GOT3 (cell line): ENCODE measurements around the gene ARMC12.
"Not testable (repeated sequence)": the region's sequence is repeated elsewhere in the genome, so short reads cannot be mapped to it uniquely, and the experiment has no call there.

ENCODE experiments used
- DNase-seq: peaks from one replicate; lab custom pipeline; 2025; ENCODE audit warnings: mixed read lengths; lab: John Stamatoyannopoulos, UW

The ARMC12 gene, protein sequence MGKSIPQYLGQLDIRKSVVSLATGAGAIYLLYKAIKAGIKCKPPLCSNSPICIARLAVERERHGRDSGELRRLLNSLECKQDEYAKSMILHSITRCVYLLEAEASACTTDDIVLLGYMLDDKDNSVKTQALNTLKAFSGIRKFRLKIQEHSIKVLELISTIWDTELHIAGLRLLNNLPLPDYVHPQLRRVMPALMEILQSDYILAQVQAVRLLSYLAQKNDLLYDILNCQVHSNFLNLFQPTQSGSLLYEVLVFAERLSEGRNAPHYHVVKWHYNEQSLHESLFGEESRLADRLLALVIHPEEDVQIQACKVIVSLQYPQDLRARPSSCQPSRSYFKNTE

GRCh38 chr6:35736982-35737412 is at the start of gene ARMC12:
TSS of gene ARMC12 (plus strand) at chr6:35737032. CDS start at chr6:35737109, 77 bp downstream.
- no peak for DNase-seq

- DNase-seq: no peak
Observed at GRCh38 chr6:35687658-35688604, 48.9 kb upstream of the ARMC12 start.

GRCh38 chr6:35688605-35689322 is 48.1 kb upstream of the ARMC12 start, which contains the start of gene FKBP5:
TSS of gene FKBP5 (minus strand) at chr6:35688915. CDS start at chr6:35642824, 46,091 bp downstream.
- peak; percentile 68 for DNase-seq

- not testable (repeated sequence) for DNase-seq
Observed at GRCh38 chr6:35690006-35690405, 46.8 kb upstream of the ARMC12 start.

GRCh38 chr6:35690484-35690883 is 46.3 kb upstream of the ARMC12 start:
- DNase-seq: no peak

- no peak for DNase-seq
Observed at GRCh38 chr6:35691027-35691824, 45.6 kb upstream of the ARMC12 start.

GRCh38 chr6:35694462-35694861 is 42.4 kb upstream of the ARMC12 start:
- DNase-seq: no peak

DNA sequence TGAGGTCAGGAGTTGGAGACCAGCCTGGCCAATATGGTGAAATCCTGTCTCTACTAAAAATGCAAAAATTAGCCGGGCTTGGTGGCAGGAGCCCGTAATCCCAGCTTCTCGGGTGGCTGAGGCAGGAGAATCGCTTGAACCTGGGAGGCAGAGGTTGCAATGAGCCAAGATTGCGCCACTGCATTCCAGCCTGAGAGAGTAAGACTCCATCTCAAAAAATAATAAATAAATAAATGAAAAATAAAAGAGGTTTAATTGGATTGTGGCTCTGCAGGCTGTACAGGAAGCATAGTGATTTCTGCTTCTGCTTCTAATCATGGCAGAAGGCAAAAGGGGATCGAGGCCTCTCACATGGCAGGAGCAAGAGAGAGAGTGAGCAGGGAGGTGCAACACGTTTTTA is 38.4 kb upstream of the ARMC12 start:
- DNase-seq: not testable (repeated sequence)

DNA sequence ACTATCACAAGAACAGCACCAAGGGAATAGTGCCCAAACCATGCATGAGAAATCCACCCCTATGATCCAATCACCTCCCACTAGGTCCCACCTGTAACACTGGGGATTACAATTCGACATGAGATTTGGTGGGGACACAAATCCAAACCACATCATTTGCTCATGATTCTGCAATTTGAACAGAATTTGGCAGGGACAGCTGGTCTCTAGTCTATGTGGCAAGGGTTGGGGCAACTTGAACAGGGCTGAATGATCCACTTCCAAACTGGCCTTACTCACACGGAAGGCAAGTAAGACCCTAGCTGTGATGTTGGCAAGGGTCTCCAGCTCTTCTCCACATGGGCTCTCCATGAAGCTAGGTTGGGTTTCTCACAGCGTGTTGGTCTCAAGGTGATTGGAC is 38.0 kb upstream of the ARMC12 start:
- no peak for DNase-seq

- no peak for DNase-seq
Observed at GRCh38 chr6:35703554-35703953, 33.3 kb upstream of the ARMC12 start.

GRCh38 chr6:35706468-35706867 is 30.4 kb upstream of the ARMC12 start:
- DNase-seq: no peak

GRCh38 chr6:35707714-35708407 is 29.0 kb upstream of the ARMC12 start:
- no peak for DNase-seq

- no peak for DNase-seq
Observed at GRCh38 chr6:35708585-35708984, 28.2 kb upstream of the ARMC12 start.

DNA sequence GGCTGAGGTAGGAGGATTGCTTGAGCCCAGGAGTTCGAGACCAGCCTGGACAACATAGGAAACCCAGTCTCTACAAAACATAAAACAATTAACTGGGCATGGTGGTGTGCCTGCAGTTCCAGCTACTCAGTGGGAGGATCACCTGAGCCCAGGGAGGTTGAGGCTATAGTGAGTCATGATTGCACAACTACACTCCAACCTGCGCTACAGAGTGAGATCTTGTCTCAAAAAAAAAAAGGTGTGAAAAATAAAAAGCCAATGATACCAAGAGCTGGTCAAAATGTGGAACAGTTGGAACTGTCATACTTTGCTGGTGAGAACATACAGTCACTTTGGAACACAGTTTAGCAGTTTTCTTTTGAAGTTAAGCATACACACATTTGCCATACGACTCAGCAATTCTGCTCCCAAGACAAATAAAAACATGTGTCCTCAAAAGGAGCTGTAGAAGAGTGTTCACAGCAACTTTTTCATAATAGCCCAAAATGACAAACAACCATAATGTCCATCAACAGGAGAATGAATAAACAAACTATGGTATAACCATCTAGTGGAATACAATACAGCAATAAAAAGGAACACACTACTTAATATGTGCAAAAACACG is 26.5 kb upstream of the ARMC12 start:
- no peak for DNase-seq

- DNase-seq: no peak
Observed at GRCh38 chr6:35711731-35712130, 25.1 kb upstream of the ARMC12 start.

GRCh38 chr6:35713006-35713767 is 23.6 kb upstream of the ARMC12 start:
- DNase-seq: no peak

- no peak for DNase-seq
Observed at GRCh38 chr6:35716798-35717197, 20.0 kb upstream of the ARMC12 start.

DNA sequence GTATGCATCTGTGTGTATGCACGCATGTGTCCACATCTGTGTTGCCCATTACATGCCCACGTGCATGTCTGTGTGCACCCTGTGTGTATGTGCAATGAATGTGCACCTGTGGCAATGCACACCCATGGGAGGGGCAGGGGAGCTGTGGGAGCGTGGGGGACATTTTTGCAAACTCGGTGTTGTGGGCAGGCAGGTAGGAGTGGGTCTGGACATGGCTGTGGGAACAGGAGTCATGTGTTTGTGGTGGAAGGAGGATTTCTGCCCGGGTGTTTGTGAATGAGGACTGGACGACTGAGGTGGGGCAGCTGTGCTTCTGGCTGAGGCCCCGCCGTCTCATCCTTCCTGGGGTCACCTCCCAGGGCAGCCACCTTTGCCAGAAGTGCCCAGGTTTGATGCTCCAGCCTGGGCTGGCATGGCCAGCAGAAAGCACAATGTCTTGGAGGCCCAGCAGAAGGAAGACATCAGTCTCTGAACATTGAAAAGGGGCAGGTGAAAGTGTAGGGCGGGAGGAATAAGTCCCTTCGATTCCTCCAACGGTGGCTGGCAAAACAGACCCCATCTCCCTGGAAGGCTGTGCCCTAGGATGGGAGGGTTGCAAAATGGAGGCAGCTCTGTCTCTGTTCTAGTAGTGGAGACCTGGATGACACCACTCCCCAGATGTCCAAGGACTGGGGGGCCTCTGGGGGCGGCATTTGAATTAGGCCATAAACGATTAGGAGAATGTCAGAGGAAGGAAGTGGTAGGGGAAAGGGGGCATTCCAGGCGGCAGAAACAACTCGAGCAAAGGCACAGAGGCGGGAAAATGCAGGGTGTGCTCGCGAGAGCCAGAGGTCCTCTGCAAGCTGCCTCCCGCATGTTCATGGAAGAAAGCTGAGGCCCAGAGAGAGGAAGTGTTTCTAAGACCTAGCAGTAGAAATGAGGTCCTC is 19.1 kb upstream of the ARMC12 start:
- DNase-seq: no peak
